Fibroblast of upper back skin (primary cell): ENCODE measurements around the gene CTRB1.
A peak's percentile ranks its signal among the peaks of the same experiment; 100 is the strongest.

Experiments
- DNase-seq: peaks from one replicate; pipeline ENCODE4 v3.0.0-alpha.2; 2013

Gene CTRB1

GRCh38 chr16:75273054-75273925 lies 54.5 kb downstream of the CTRB1 start:
- peak; percentile 54 for DNase-seq
